K562 (cell line): ENCODE measurements around the gene PGBD4. TPM values are rescaled to one million over a fixed set of nuclear protein-coding genes. Genes with fewer than 3 reads are reported as not detected.

Experiments used
- ATAC-seq: fragments of 200-7000 bp; cut with Tn5 transposase; 3 replicates; pipeline ENCODE4 v1.9.1; 2020; ENCODE audit warnings: moderate library complexity
- BruUV-seq: library from RNA; stranded (reverse); fragments of 400-500 nt; replicated peaks from 2 replicates; lab custom pipeline; 2021; lab: Mats Ljungman, UMichigan
- CTCF ChIA-PET: fragments of 300-600 bp; formaldehyde crosslinking; extraction: SDS; loops from one replicate; lab custom pipeline; 2021; ENCODE audit warnings: low intra/inter-chr PET ratio; lab: Yijun Ruan, JAX
- POLR2A ChIA-PET: fragments of 300-600, 350-650 bp; sonication (Branson Sonifier 250); formaldehyde crosslinking; extraction: SDS; loops from one replicate; lab custom pipeline; 2021; ENCODE audit warnings: antibody characterized with exemption, inconsistent platforms; lab: Yijun Ruan, JAX
- DNase-seq, 4 experiments: peaks; one replicate each; pipeline versions ENCODE4 v3.0.0 to v3.0.0-alpha.2; 2011 to 2018; ENCODE audit warnings: low spot score in 3 of 4, mixed read lengths in 3 of 4; ENCODE audit errors: extremely low read depth in 1 of 4
- FAIRE-seq: peaks from 2 replicates; lab custom pipeline; 2011; peaks lifted over from hg19 to GRCh38; lab: Jason Lieb, UNC
- H2AFZ ChIP-seq: 2 replicates; pipeline ENCODE4 v1.6.0; 2011; ENCODE audit warnings: low read depth, low read length, control low read depth, inconsistent platforms
- H3K27ac ChIP-seq: fragments of 200-600 bp; 3 replicates; pipeline ENCODE4 v1.8.0; 2011; ENCODE audit warnings: low read depth, mild to moderate bottlenecking, control low read depth, inconsistent platforms, low read length, moderate library complexity, mixed read lengths; ENCODE audit errors: extremely low read depth
- H3K27me3 ChIP-seq, 2 experiments: fragments of 300-600 bp in 1 of 2; 2 replicates in 1 of 2; 3 replicates in 1 of 2; pipeline versions ENCODE4 v1.6.0 to v1.8.0; 2011; ENCODE audit warnings: inconsistent platforms in 2 of 2, low read length in 2 of 2, mild to moderate bottlenecking in 1 of 2, mixed read lengths in 1 of 2, moderate library complexity in 1 of 2; ENCODE audit not compliant: control insufficient read depth in 2 of 2, insufficient read depth in 2 of 2
- H3K36me3 ChIP-seq: fragments of 300-600 bp; 3 replicates; pipeline ENCODE4 v1.8.0; 2011; ENCODE audit warnings: mild to moderate bottlenecking, low read length, inconsistent platforms; ENCODE audit not compliant: control insufficient read depth, insufficient read depth
- H3K4me1 ChIP-seq, 2 experiments: fragments of 200-600 bp in 1 of 2; replicated peaks in 1 of 2; 2 replicates in 1 of 2; 3 replicates in 1 of 2; pipeline versions ENCODE4 v1.5.1 to v1.8.0; 2011; ENCODE audit warnings: inconsistent platforms in 2 of 2, low read length in 2 of 2, mild to moderate bottlenecking in 1 of 2, mixed read lengths in 1 of 2, moderate library complexity in 1 of 2; ENCODE audit not compliant: control insufficient read depth in 2 of 2, insufficient read depth in 2 of 2
- H3K4me2 ChIP-seq: 2 replicates; pipeline ENCODE4 v1.6.1; 2011; ENCODE audit warnings: low read length, control low read depth, inconsistent platforms, mixed read lengths; ENCODE audit not compliant: insufficient read depth
- H3K4me3 ChIP-seq: fragments of 200-600 bp; sonication (generic), shearing (Covaris generic); 2 replicates; pipeline ENCODE4 v1.5.1; 2016; ENCODE audit warnings: control low read depth, inconsistent platforms
- H3K79me2 ChIP-seq: fragments of 200-600 bp; 3 replicates; pipeline ENCODE4 v1.8.0; 2011; ENCODE audit warnings: low read length, inconsistent platforms; ENCODE audit not compliant: control insufficient read depth, insufficient read depth
- H3K9ac ChIP-seq, 2 experiments: 2 replicates each; pipeline versions ENCODE4 v1.6.0 to v1.6.1; 2011; ENCODE audit warnings: low read depth in 2 of 2, low read length in 2 of 2, control low read depth in 1 of 2, inconsistent platforms in 1 of 2, mild to moderate bottlenecking in 1 of 2, mixed read lengths in 1 of 2; ENCODE audit not compliant: insufficient read depth in 1 of 2
- H3K9me1 ChIP-seq: one replicate; pipeline ENCODE4 v1.6.0; 2011; ENCODE audit warnings: inconsistent platforms, mild to moderate bottlenecking, low read length, moderate library complexity; ENCODE audit not compliant: control insufficient read depth, insufficient read depth
- H3K9me3 ChIP-seq: replicated peaks from 2 replicates; pipeline ENCODE4 v1.5.1; 2011; ENCODE audit warnings: low read depth, low read length, inconsistent platforms; ENCODE audit not compliant: control insufficient read depth, insufficient read depth
- H4K20me1 ChIP-seq: replicated peaks from 2 replicates; pipeline ENCODE4 v1.6.1; 2011; ENCODE audit warnings: low read length, inconsistent platforms, mixed read lengths; ENCODE audit not compliant: control insufficient read depth, insufficient read depth
- ATF1 ChIP-seq, 2 experiments: fragments of 450-650 bp in 1 of 2; IDR thresholded peaks; 2 replicates each; pipeline ENCODE4 v1.6.1; 2016; ENCODE audit warnings: missing compliant biosample characterization in 1 of 2, missing genetic modification characterization in 1 of 2
- ERF ChIP-seq: fragments of 450-650 bp; formaldehyde crosslinking; IDR thresholded peaks from 2 replicates; pipeline ENCODE4 v1.4.0; 2020; ENCODE audit warnings: mild to moderate bottlenecking, mixed read lengths
- GTF2E2 ChIP-seq: fragments of 200-800 bp; sonication (Bioruptor generic); IDR thresholded peaks from 2 replicates; pipeline ENCODE4 v1.6.1; 2016; ENCODE audit warnings: missing genetic modification characterization, missing compliant biosample characterization
- HMGN3 ChIP-seq: IDR thresholded peaks from 2 replicates; pipeline ENCODE4 v1.6.1; 2011; ENCODE audit warnings: borderline replicate concordance, low read depth, mild to moderate bottlenecking, mixed read lengths, low read length; ENCODE audit not compliant: insufficient read length; ENCODE audit errors: extremely low read depth
- KAT7 ChIP-seq: sonication (generic); formaldehyde crosslinking; IDR thresholded peaks from 2 replicates; pipeline ENCODE4 v1.8.0; 2022; ENCODE audit warnings: missing genetic modification reagents, mild to moderate bottlenecking, borderline replicate concordance
- LEF1 ChIP-seq: fragments of 450-650 bp; IDR thresholded peaks from 2 replicates; pipeline ENCODE4 v1.6.1; 2016; ENCODE audit warnings: mild to moderate bottlenecking
- NFE2L1 ChIP-seq: fragments of 450-650 bp; IDR thresholded peaks from 2 replicates; pipeline ENCODE4 v1.6.1; 2016; ENCODE audit warnings: missing genetic modification characterization, low read depth, mild to moderate bottlenecking, missing compliant biosample characterization, moderate library complexity, borderline replicate concordance
- NFRKB ChIP-seq: fragments of 450-650 bp; IDR thresholded peaks from 2 replicates; pipeline ENCODE4 v1.6.1; 2016; ENCODE audit warnings: low read depth
- POLR2H ChIP-seq: IDR thresholded peaks from 2 replicates; pipeline ENCODE4 v1.6.1; 2016; ENCODE audit warnings: missing genetic modification characterization, low read depth, mild to moderate bottlenecking, control low read depth, missing compliant biosample characterization, moderate library complexity
- THRB ChIP-seq: fragments of 450-650 bp; formaldehyde crosslinking; conservative IDR thresholded peaks from 2 replicates; pipeline ENCODE4 v1.4.0; 2022; ENCODE audit warnings: mild to moderate bottlenecking, missing genetic modification characterization
- XRCC4 ChIP-seq: IDR thresholded peaks from one replicate; pipeline ENCODE4 v1.6.1; 2011; ENCODE audit not compliant: insufficient read depth, insufficient read length; ENCODE audit errors: extremely low read depth
- ZBED1 ChIP-seq: IDR thresholded peaks from 2 replicates; pipeline ENCODE4 v1.6.1; 2014
- ZBTB8A ChIP-seq: fragments of 450-650 bp; IDR thresholded peaks from 2 replicates; pipeline ENCODE4 v1.6.1; 2018; ENCODE audit warnings: mild to moderate bottlenecking, moderate library complexity; ENCODE audit not compliant: partially characterized antibody
- ZFPM2 ChIP-seq: fragments of 250-450 bp; sonication (Bioruptor Pico); IDR thresholded peaks from 2 replicates; pipeline ENCODE4 v1.5.1; 2022; ENCODE audit warnings: mild to moderate bottlenecking
- ZNF12 ChIP-seq: sonication (generic); formaldehyde crosslinking; IDR thresholded peaks from 2 replicates; pipeline ENCODE4 v1.4.0; 2020; ENCODE audit warnings: mild to moderate bottlenecking, missing genetic modification reagents
- in situ Hi-C: fragments of 300-500 bp; cut with MboI; formaldehyde crosslinking; loops from 4 replicates; pipeline ENCODE4 v1.15.0; 2018; ENCODE audit warnings: inconsistent platforms, mixed read lengths
- intact Hi-C: fragments of 100-400 bp; cut with micrococcal nuclease; formaldehyde crosslinking; loops from 2 replicates; pipeline ENCODE4 v1.14.2; 2022
- polyA plus RNA-seq, 8 experiments: library from polyadenylated mRNA; depleted of rRNA in 4 of 8; stranded (reverse) in 5 of 8; unstranded in 3 of 8; fragments of >200 nt; fragmentation: Nextera tagmentation in 2 of 8; fragmentation: Illumina TruSeq in 1 of 8; extraction: Ambion mirVana in 2 of 8; extraction: Trizol in 1 of 8; gene quantifications; 2 replicates each; pipeline versions ENCODE4 v1.2.1 to v1.2.3, GENCODE V29; 2011 to 2014; ENCODE audit warnings: inconsistent platforms in 1 of 8, missing spikeins in 1 of 8
- total RNA-seq, 7 experiments: library from RNA; depleted of rRNA in 6 of 7; stranded (reverse); fragments of >200 nt in 6 of 7; fragmentation: Illumina TruSeq in 2 of 7; extraction: Trizol in 2 of 7; gene quantifications; 2 replicates each; pipeline versions ENCODE4 v1.2.1 to v1.2.3, GENCODE V29; 2011 to 2021; ENCODE audit warnings: low replicate concordance in 1 of 7

Gene PGBD4
- total and polyA plus RNA-seq, 9 of the 15 experiments (the other 6 are each of a cell fraction or from before 2014, with no cell fraction given), result 2.1 to 4.9 (median 2.7) TPM

GRCh38 chr15:34126522-34126921, 24.6 kb downstream of the PGBD4 start:
- H3K36me3 ChIP-seq, result no peaks in the 10 kb centered on the region
- DNase-seq (no peak), ATAC-seq (no peak), FAIRE-seq (no peak)
- no peak overlapping the region for H2AFZ ChIP-seq
- TF ChIP-seq POLR2H (tag), result no peak
- no peak for TF ChIP-seq GTF2E2 (tag)
- TF ChIP-seq ZNF12 (CRISPR knock-in tag), result no peak
- no peak for TF ChIP-seq THRB (CRISPR knock-in tag)
- TF ChIP-seq LEF1, result no peak
- TF ChIP-seq ZFPM2 (CRISPR knock-in tag), result no peak
- TF ChIP-seq ATF1 (CRISPR knock-in tag; IDR thresholded peaks at IDR 0.05), result no peak
- TF ChIP-seq ATF1 (tag; IDR thresholded peaks at IDR 0.05), result no peak
- TF ChIP-seq HMGN3, result no peak
- TF ChIP-seq XRCC4, result no peak
- TF ChIP-seq NFE2L1 (tag), result no peak
- TF ChIP-seq ERF (CRISPR knock-in tag), result no peak
- no peak for TF ChIP-seq NFRKB
- TF ChIP-seq KAT7 (CRISPR knock-in tag), result no peak
- no peak for TF ChIP-seq ZBED1
- no peak for TF ChIP-seq ZBTB8A
- intact Hi-C loops, result loop anchor here (5.0 kb wide), 1 partner anchor 81 kb away; no protein-coding TSS in a partner anchor
- H3K4me3 ChIP-seq, result no peak overlapping the region
- H3K27ac ChIP-seq, result no peak overlapping the region
- H3K9me1 ChIP-seq, result no peaks in the 10 kb centered on the region
- no peaks in the 10 kb centered on the region for H3K79me2 ChIP-seq
- ChIA-PET CTCF (no interaction called here), POLR2A (no interaction called here)
- no peaks in the 10 kb centered on the region for H4K20me1 ChIP-seq
- H3K4me1 ChIP-seq, result no peaks in the 10 kb centered on the region
- H3K9me3 ChIP-seq, result no peaks in the 10 kb centered on the region
- H3K4me2 ChIP-seq, result no peak overlapping the region
- no TSS peak for BruUV-seq
- H3K9ac ChIP-seq, result no peak overlapping the region
- in situ Hi-C loops, result no loop called here
- H3K27me3 ChIP-seq, result no peaks in the 10 kb centered on the region
